ENCODE measurements around the gene DNAH2. TPM values are rescaled to one million over a fixed set of nuclear protein-coding genes. Genes with fewer than 3 reads are reported as not detected.

Gene DNAH2
- total and polyA plus RNA-seq, 2 experiments from 2014 or later = 0.38 TPM; not detected in 1

DNA sequence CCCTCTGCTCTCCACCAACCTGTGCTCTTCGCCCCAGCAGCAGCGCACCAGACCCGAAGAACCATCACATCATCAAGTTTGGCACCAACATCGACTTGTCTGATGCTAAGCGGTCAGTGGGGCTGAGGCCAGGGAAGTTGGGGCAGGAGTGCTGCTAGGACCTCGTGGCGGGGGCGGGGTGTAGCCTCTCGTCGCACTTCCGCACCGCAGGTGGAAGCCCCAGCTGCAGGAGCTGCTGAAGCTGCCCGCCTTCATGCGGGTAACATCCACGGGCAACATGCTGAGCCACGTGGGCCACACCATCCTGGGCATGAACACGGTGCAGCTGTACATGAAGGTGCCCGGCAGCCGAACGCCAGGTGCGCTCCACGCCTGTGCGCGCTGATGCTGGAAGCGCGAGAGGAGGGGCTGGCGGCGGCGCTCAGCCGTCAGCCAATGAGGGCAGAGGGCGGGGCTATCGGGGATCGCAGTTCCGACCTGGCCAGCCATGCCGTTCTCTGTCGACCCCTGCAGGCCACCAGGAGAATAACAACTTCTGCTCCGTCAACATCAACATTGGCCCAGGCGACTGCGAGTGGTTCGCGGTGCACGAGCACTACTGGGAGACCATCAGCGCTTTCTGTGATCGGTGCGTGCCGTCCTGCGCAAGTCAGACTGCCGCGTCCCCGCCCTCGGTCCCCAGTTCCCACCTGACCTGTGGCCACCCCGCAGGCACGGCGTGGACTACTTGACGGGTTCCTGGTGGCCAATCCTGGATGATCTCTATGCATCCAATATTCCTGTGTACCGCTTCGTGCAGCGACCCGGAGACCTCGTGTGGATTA lies 134.1 kb downstream of the DNAH2 start:
- peak overlapping the region; percentile 90 for H3K4me2 ChIP-seq
- peak overlapping the region; percentile 80 for H3K4me3 ChIP-seq
- no peaks in the 10 kb centered on the region for H3K9me2 ChIP-seq (ENCODE audit: insufficient read depth)
- H3K36me3 ChIP-seq (ENCODE audit: insufficient read depth) = no peaks in the 10 kb centered on the region; the same call in 1 of the 2 replicates
- no peaks in the 10 kb centered on the region; the same call in 1 of the 2 replicates for H4K20me1 ChIP-seq (replicated peaks; ENCODE audit: insufficient read depth)
- peak overlapping the region; percentile 97 for H2AFZ ChIP-seq
- TF ChIP-seq EZH2 (IDR thresholded peaks at IDR 0.05; ENCODE audit: low read depth, unreplicated experiment) (peak; percentile 57), ZNF331 (CRISPR knock-in tag; IDR thresholded peaks at IDR 0.05; ENCODE audit: low read depth) (no peak), POLR2AphosphoS5 (IDR thresholded peaks at IDR 0.05; ENCODE audit: low read depth) (peak; percentile 87)
- TF ChIP-seq, protein P1, sequence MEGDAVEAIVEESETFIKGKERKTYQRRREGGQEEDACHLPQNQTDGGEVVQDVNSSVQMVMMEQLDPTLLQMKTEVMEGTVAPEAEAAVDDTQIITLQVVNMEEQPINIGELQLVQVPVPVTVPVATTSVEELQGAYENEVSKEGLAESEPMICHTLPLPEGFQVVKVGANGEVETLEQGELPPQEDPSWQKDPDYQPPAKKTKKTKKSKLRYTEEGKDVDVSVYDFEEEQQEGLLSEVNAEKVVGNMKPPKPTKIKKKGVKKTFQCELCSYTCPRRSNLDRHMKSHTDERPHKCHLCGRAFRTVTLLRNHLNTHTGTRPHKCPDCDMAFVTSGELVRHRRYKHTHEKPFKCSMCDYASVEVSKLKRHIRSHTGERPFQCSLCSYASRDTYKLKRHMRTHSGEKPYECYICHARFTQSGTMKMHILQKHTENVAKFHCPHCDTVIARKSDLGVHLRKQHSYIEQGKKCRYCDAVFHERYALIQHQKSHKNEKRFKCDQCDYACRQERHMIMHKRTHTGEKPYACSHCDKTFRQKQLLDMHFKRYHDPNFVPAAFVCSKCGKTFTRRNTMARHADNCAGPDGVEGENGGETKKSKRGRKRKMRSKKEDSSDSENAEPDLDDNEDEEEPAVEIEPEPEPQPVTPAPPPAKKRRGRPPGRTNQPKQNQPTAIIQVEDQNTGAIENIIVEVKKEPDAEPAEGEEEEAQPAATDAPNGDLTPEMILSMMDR (conservative IDR thresholded peaks at IDR 0.05; ENCODE audit: low read depth in 2 of 2) = peak; percentile 63 to 97
- no peak overlapping the region for H3K27ac ChIP-seq (ENCODE audit: low read depth)
- no peaks in the 10 kb centered on the region for H3K79me2 ChIP-seq (replicated peaks; ENCODE audit: insufficient read depth)
- peaks cover 86% of the 10 kb centered on the region for H3K27me3 ChIP-seq (ENCODE audit: insufficient read depth)
- H3K4me1 Mint-ChIP-seq = peaks cover 27% of the 10 kb centered on the region
- H3K36me3 Mint-ChIP-seq (ENCODE audit: low read depth) = no peaks in the 10 kb centered on the region; the same call in 2 of the 3 replicates
- DNase-seq (ENCODE audit: low spot score) (peak; percentile 96), ATAC-seq (peak; percentile 57)
- H3K27me3 Mint-ChIP-seq (ENCODE audit: insufficient read depth, low read depth, poor library complexity) = peaks cover 28% of the 10 kb centered on the region
- H3K4me3 Mint-ChIP-seq = peak overlapping the region; percentile 82
- peaks cover 36% of the 10 kb centered on the region for H3K4me1 ChIP-seq (ENCODE audit: insufficient read depth)
- peaks cover 17% of the 10 kb centered on the region; the same call in 1 of the 2 replicates for H3F3A ChIP-seq (replicated peaks; ENCODE audit: low read depth)
- H3K27ac Mint-ChIP-seq = no peak overlapping the region
- H3K9me3 Mint-ChIP-seq = no peaks in the 10 kb centered on the region; the same call in 2 of the 3 replicates

DNA sequence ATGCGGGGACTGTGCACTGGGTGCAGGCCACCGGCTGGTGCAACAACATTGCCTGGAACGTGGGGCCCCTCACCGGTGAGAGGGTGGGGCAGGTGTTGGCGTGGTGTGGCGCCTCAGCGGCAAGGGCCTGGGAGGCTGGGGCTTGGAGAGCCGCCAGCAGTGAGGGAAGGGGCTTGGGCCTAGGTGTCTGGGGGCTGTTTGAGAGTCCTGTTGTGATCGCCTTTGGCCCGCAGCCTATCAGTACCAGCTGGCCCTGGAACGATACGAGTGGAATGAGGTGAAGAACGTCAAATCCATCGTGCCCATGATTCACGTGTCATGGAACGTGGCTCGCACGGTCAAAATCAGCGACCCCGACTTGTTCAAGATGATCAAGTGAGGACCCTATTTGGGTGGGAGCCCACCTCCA lies 134.7 kb downstream of the DNAH2 start:
- Histone ChIP-seq H3K79me2 (replicated peaks; ENCODE audit: insufficient read depth) (no peaks in the 10 kb centered on the region), H3K9me2 (ENCODE audit: insufficient read depth) (no peaks in the 10 kb centered on the region), H2AFZ (0 out of 2 replicates have a peak overlapping the region, but pooled peaks have one; percentile 52), H3F3A (replicated peaks; ENCODE audit: low read depth) (peaks cover 19% of the 10 kb centered on the region; the same call in 1 of the 2 replicates), H3K27me3 (ENCODE audit: insufficient read depth) (peaks cover 85% of the 10 kb centered on the region), H3K4me3 (peak overlapping the region; percentile 80; the same call in 1 of the 2 replicates), H3K4me2 (peak overlapping the region; percentile 89; the same call in 1 of the 2 replicates), H3K4me1 (ENCODE audit: insufficient read depth) (peaks cover 38% of the 10 kb centered on the region), H3K36me3 (ENCODE audit: insufficient read depth) (no peaks in the 10 kb centered on the region; the same call in 1 of the 2 replicates), H3K27ac (ENCODE audit: low read depth) (no peak overlapping the region), H4K20me1 (replicated peaks; ENCODE audit: insufficient read depth) (no peaks in the 10 kb centered on the region; the same call in 1 of the 2 replicates)
- DNase-seq (ENCODE audit: low spot score) = no peak
- Mint-ChIP-seq H3K9me3 (no peaks in the 10 kb centered on the region; the same call in 2 of the 3 replicates), H3K36me3 (ENCODE audit: low read depth) (no peaks in the 10 kb centered on the region; the same call in 2 of the 3 replicates), H3K27me3 (ENCODE audit: insufficient read depth, low read depth, poor library complexity) (peaks cover 28% of the 10 kb centered on the region), H3K4me3 (peak overlapping the region; percentile 82), H3K27ac (no peak overlapping the region), H3K4me1 (peaks cover 27% of the 10 kb centered on the region)
- ATAC-seq = no peak
- TF ChIP-seq, protein P2, sequence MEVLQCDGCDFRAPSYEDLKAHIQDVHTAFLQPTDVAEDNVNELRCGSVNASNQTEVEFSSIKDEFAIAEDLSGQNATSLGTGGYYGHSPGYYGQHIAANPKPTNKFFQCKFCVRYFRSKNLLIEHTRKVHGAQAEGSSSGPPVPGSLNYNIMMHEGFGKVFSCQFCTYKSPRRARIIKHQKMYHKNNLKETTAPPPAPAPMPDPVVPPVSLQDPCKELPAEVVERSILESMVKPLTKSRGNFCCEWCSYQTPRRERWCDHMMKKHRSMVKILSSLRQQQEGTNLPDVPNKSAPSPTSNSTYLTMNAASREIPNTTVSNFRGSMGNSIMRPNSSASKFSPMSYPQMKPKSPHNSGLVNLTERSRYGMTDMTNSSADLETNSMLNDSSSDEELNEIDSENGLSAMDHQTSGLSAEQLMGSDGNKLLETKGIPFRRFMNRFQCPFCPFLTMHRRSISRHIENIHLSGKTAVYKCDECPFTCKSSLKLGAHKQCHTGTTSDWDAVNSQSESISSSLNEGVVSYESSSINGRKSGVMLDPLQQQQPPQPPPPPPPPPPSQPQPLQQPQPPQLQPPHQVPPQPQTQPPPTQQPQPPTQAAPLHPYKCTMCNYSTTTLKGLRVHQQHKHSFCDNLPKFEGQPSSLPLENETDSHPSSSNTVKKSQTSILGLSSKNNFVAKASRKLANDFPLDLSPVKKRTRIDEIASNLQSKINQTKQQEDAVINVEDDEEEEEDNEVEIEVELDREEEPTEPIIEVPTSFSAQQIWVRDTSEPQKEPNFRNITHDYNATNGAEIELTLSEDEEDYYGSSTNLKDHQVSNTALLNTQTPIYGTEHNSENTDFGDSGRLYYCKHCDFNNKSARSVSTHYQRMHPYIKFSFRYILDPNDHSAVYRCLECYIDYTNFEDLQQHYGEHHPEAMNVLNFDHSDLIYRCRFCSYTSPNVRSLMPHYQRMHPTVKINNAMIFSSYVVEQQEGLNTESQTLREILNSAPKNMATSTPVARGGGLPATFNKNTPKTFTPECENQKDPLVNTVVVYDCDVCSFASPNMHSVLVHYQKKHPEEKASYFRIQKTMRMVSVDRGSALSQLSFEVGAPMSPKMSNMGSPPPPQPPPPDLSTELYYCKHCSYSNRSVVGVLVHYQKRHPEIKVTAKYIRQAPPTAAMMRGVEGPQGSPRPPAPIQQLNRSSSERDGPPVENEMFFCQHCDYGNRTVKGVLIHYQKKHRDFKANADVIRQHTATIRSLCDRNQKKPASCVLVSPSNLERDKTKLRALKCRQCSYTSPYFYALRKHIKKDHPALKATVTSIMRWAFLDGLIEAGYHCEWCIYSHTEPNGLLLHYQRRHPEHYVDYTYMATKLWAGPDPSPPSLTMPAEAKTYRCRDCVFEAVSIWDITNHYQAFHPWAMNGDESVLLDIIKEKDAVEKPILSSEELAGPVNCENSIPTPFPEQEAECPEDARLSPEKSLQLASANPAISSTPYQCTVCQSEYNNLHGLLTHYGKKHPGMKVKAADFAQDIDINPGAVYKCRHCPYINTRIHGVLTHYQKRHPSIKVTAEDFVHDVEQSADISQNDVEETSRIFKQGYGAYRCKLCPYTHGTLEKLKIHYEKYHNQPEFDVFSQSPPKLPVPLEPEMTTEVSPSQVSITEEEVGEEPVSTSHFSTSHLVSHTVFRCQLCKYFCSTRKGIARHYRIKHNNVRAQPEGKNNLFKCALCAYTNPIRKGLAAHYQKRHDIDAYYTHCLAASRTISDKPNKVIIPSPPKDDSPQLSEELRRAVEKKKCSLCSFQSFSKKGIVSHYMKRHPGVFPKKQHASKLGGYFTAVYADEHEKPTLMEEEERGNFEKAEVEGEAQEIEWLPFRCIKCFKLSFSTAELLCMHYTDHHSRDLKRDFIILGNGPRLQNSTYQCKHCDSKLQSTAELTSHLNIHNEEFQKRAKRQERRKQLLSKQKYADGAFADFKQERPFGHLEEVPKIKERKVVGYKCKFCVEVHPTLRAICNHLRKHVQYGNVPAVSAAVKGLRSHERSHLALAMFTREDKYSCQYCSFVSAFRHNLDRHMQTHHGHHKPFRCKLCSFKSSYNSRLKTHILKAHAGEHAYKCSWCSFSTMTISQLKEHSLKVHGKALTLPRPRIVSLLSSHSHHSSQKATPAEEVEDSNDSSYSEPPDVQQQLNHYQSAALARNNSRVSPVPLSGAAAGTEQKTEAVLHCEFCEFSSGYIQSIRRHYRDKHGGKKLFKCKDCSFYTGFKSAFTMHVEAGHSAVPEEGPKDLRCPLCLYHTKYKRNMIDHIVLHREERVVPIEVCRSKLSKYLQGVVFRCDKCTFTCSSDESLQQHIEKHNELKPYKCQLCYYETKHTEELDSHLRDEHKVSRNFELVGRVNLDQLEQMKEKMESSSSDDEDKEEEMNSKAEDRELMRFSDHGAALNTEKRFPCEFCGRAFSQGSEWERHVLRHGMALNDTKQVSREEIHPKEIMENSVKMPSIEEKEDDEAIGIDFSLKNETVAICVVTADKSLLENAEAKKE (CRISPR knock-in tag; IDR thresholded peaks at IDR 0.05) = no peak
- TF ChIP-seq ZNF331 (CRISPR knock-in tag; IDR thresholded peaks at IDR 0.05; ENCODE audit: low read depth) (no peak), ZNF114 (CRISPR knock-in tag; IDR thresholded peaks at IDR 0.05) (no peak), NANOG (IDR thresholded peaks at IDR 0.05; ENCODE audit: borderline replicate concordance) (no peak)
- TF ChIP-seq, protein P3, sequence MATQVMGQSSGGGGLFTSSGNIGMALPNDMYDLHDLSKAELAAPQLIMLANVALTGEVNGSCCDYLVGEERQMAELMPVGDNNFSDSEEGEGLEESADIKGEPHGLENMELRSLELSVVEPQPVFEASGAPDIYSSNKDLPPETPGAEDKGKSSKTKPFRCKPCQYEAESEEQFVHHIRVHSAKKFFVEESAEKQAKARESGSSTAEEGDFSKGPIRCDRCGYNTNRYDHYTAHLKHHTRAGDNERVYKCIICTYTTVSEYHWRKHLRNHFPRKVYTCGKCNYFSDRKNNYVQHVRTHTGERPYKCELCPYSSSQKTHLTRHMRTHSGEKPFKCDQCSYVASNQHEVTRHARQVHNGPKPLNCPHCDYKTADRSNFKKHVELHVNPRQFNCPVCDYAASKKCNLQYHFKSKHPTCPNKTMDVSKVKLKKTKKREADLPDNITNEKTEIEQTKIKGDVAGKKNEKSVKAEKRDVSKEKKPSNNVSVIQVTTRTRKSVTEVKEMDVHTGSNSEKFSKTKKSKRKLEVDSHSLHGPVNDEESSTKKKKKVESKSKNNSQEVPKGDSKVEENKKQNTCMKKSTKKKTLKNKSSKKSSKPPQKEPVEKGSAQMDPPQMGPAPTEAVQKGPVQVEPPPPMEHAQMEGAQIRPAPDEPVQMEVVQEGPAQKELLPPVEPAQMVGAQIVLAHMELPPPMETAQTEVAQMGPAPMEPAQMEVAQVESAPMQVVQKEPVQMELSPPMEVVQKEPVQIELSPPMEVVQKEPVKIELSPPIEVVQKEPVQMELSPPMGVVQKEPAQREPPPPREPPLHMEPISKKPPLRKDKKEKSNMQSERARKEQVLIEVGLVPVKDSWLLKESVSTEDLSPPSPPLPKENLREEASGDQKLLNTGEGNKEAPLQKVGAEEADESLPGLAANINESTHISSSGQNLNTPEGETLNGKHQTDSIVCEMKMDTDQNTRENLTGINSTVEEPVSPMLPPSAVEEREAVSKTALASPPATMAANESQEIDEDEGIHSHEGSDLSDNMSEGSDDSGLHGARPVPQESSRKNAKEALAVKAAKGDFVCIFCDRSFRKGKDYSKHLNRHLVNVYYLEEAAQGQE (IDR thresholded peaks at IDR 0.05; ENCODE audit: unreplicated experiment) = no peak

All from GM23338 (cell line).